ENCODE measurements around the gene PRPF39.
A peak's percentile ranks its signal among the peaks of the same experiment; 100 is the strongest.
"Not testable (repeated sequence)": the region's sequence is repeated elsewhere in the genome, so short reads cannot be mapped to it uniquely, and the experiment has no call there.

PRPF39 gene

GRCh38 chr14:45083976-45084722 lies at the start of gene PRPF39:
TSS of gene PRPF39 (plus strand) at chr14:45084116. CDS start at chr14:45095240, 11,124 bp downstream.
- DNase-seq = peak; percentile 97

GRCh38 chr14:45034730-45035129 lies 49.2 kb upstream of the PRPF39 start:
- no peak for DNase-seq

- DNase-seq = no peak
These were observed 45.7 kb upstream of the PRPF39 start for GRCh38 chr14:45038256-45038655.

GRCh38 chr14:45038865-45039264 lies 45.1 kb upstream of the PRPF39 start:
- no peak for DNase-seq

- DNase-seq = no peak
These were observed 44.5 kb upstream of the PRPF39 start for GRCh38 chr14:45039390-45039789.

- no peak for DNase-seq
These were observed 42.3 kb upstream of the PRPF39 start for GRCh38 chr14:45041641-45042040.

- no peak for DNase-seq
These were observed 39.3 kb upstream of the PRPF39 start for GRCh38 chr14:45044638-45045037.

- DNase-seq = no peak
These were observed 35.5 kb upstream of the PRPF39 start for GRCh38 chr14:45048385-45048784.

GRCh38 chr14:45051180-45051579 lies 32.7 kb upstream of the PRPF39 start:
- DNase-seq = no peak

GRCh38 chr14:45051896-45052295 lies 32.0 kb upstream of the PRPF39 start:
- no peak for DNase-seq

GRCh38 chr14:45057349-45057748 lies 26.6 kb upstream of the PRPF39 start:
- DNase-seq = no peak

- no peak for DNase-seq
These were observed 26.0 kb upstream of the PRPF39 start for GRCh38 chr14:45057881-45058364.

- no peak for DNase-seq
These were observed 23.4 kb upstream of the PRPF39 start for GRCh38 chr14:45060551-45060950.

GRCh38 chr14:45065540-45065939 lies 18.4 kb upstream of the PRPF39 start:
- DNase-seq = no peak

- DNase-seq = no peak
These were observed 18.0 kb upstream of the PRPF39 start for GRCh38 chr14:45065956-45066355.

- no peak for DNase-seq
These were observed 17.2 kb upstream of the PRPF39 start for GRCh38 chr14:45066667-45067066.

- no peak for DNase-seq
These were observed 15.5 kb upstream of the PRPF39 start for GRCh38 chr14:45068396-45068795.

- no peak for DNase-seq
These were observed 13.7 kb upstream of the PRPF39 start for GRCh38 chr14:45070215-45070614.

- DNase-seq = no peak
These were observed 11.8 kb upstream of the PRPF39 start for GRCh38 chr14:45072126-45072525.

GRCh38 chr14:45073231-45073879 lies 10.6 kb upstream of the PRPF39 start:
- DNase-seq = no peak

GRCh38 chr14:45078323-45078722 lies 5.6 kb upstream of the PRPF39 start:
- no peak for DNase-seq

- DNase-seq = not testable (repeated sequence)
These were observed 3.4 kb upstream of the PRPF39 start for GRCh38 chr14:45080416-45080968.

- DNase-seq = not testable (repeated sequence)
These were observed 2.8 kb upstream of the PRPF39 start for GRCh38 chr14:45081096-45081495.

GRCh38 chr14:45082420-45082819 lies 1.5 kb upstream of the PRPF39 start:
- DNase-seq = no peak
